ENCODE data around the gene ZC3H12A. TPM values are rescaled to one million over a fixed set of nuclear protein-coding genes. Genes with fewer than 3 reads are reported as not detected.
"Not testable (repeated sequence)": the region's sequence is repeated elsewhere in the genome, so short reads cannot be mapped to it uniquely, and the experiment has no call there.

ZC3H12A gene
- total RNA-seq, 1 experiment from 2014 or later = 7.7 TPM

DNA sequence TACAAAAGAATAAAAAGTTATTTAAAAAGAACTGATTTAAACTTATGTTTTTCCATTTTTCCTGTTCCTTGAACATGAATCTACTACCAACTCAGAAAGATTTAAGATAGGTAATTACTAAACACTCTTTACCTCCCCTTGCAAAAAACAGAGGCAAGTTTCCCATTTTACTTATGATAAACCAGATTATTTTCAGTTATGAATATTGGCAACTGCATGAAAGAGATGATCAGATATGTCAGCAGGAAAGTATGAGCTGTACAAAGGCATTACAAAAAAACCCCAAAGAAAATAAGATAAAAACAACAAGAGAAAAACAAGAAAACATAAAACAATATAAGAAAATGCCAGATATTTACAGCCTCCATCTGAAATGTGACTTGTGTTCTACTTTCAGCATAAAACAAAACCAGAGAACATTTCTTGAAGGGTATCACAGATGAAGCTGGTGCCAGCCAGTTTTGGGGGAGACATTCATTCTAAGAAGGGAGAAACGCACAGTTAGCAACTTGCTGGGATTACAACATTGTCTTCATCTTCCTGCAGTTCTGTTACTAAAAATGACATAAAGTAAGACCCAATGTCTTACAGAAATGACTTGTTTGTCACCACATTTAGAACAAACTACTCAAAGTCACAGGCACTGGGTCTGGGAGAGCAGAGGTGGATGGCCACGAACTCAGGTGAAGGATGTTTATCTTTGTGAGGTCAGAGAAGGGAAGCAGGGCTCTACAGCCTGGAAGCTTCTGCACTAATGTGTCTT, 19.1 kb downstream of the ZC3H12A start:
- Histone ChIP-seq H3K27me3 (no peaks in the 10 kb centered on the region; the same call in 1 of the 2 replicates), H3K27ac (no peak overlapping the region), H3K36me3 (peaks cover 45% of the 10 kb centered on the region), H3K9me3 (replicated peaks) (no peaks in the 10 kb centered on the region), H3K4me3 (no peak overlapping the region), H3K4me1 (no peaks in the 10 kb centered on the region)
- DNase-seq = no peak

GRCh38 chr1:37495875-37496274, 21.5 kb downstream of the ZC3H12A start:
- DNase-seq = no peak
- H3K36me3 ChIP-seq = peaks cover 56% of the 10 kb centered on the region
- no peaks in the 10 kb centered on the region; the same call in 1 of the 2 replicates for H3K27me3 ChIP-seq
- no peaks in the 10 kb centered on the region for H3K4me1 ChIP-seq
- H3K4me3 ChIP-seq = no peak overlapping the region
- H3K9me3 ChIP-seq (replicated peaks) = no peaks in the 10 kb centered on the region
- no peak overlapping the region for H3K27ac ChIP-seq

DNA sequence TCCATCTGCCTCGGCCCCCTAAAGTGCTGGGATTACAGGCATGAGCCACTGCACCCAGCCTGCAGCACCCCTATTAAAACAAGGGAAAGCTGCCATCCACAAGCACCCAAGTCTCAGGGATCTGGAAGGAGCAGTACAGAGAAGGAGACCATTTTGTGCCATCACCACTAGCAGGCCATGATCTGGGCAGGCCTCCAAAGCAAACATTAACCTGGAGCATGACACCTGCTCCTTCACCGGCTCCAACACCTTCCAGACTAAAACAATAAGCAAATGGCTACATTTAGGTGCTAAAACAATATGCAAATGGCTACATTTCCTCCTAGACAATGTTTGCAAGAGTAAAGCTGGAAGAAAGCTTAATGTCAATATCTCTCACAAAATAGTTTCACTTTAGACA, 23.5 kb downstream of the ZC3H12A start:
- peaks cover 56% of the 10 kb centered on the region for H3K36me3 ChIP-seq

GRCh38 chr1:37498872-37499617, 24.7 kb downstream of the ZC3H12A start:
- Histone ChIP-seq H3K4me1 (no peaks in the 10 kb centered on the region), H3K36me3 (peaks cover 53% of the 10 kb centered on the region), H3K27me3 (no peaks in the 10 kb centered on the region; the same call in 1 of the 2 replicates), H3K4me3 (no peak overlapping the region), H3K27ac (no peak overlapping the region), H3K9me3 (replicated peaks) (no peaks in the 10 kb centered on the region)
- DNase-seq = no peak

More for the DNA sequence above, 23.5 kb downstream of the ZC3H12A start:
- no peak overlapping the region for H3K27ac ChIP-seq
- no peaks in the 10 kb centered on the region; the same call in 1 of the 2 replicates for H3K27me3 ChIP-seq
- no peaks in the 10 kb centered on the region for H3K9me3 ChIP-seq (replicated peaks)
- no peaks in the 10 kb centered on the region for H3K4me1 ChIP-seq
- no peak for DNase-seq
- H3K4me3 ChIP-seq = no peak overlapping the region

- H3K36me3 ChIP-seq = peaks cover 64% of the 10 kb centered on the region
- no peaks in the 10 kb centered on the region for H3K9me3 ChIP-seq (replicated peaks)
- H3K27ac ChIP-seq = no peak overlapping the region
- H3K27me3 ChIP-seq = no peaks in the 10 kb centered on the region
- H3K4me3 ChIP-seq = no peak overlapping the region
- no peak for DNase-seq
- H3K4me1 ChIP-seq = no peaks in the 10 kb centered on the region
Observed at GRCh38 chr1:37501661-37502060, 27.3 kb downstream of the ZC3H12A start.

DNA sequence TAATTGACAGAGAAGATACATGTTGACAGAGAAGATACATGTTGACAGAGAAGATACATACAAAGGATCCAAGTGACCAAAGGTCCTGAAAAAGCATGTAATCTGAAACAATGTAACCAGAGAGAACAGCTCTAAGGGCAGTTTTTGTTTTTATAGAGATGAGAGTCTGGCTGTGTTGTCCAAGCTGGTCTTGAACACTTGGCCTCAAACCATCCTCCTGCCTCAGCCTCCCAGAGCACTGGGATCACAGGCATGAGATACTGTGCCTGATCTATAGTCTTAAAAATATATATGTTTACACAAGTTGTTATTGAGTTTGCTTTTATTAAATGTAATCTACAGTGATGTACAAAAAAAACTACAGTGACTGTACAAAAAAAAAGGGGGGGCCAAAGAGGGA, 27.7 kb downstream of the ZC3H12A start:
- Histone ChIP-seq H3K4me1 (no peaks in the 10 kb centered on the region), H3K27ac (no peak overlapping the region), H3K9me3 (replicated peaks) (no peaks in the 10 kb centered on the region), H3K36me3 (peaks cover 65% of the 10 kb centered on the region), H3K4me3 (no peak overlapping the region), H3K27me3 (no peaks in the 10 kb centered on the region)
- no peak for DNase-seq

- H3K36me3 ChIP-seq = peaks cover 60% of the 10 kb centered on the region
Observed at GRCh38 chr1:37502791-37503190, 28.4 kb downstream of the ZC3H12A start.

DNA sequence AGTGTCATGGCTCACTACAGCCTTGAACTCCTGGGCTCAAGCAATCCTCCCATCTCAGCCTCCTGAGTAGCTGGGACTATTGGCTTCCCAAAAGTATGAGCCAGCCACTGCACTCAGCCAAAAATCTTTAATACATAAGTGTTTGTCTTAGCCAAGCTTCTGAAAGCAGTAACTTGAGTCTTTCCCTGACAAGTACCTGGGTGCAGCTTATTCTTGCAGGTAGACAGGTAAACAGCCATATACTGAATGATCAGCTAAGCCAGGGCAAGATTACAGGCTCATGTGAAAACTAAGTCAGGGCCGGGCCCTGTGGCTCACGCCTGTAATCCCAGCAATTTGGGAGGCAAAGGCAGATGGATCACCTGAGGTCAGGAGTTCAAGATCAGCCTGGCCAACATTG, 32.4 kb downstream of the ZC3H12A start:
- H3K9me3 ChIP-seq (replicated peaks) = no peaks in the 10 kb centered on the region
- H3K36me3 ChIP-seq = peaks cover 57% of the 10 kb centered on the region
- H3K4me3 ChIP-seq = no peak overlapping the region
- H3K27me3 ChIP-seq = no peaks in the 10 kb centered on the region
- no peak for DNase-seq
- no peaks in the 10 kb centered on the region for H3K4me1 ChIP-seq
- H3K27ac ChIP-seq = no peak overlapping the region

More at GRCh38 chr1:37502791-37503190, 28.4 kb downstream of the ZC3H12A start:
- DNase-seq; H3K27me3 ChIP-seq; H3K4me1 ChIP-seq; H3K27ac ChIP-seq; H3K9me3 ChIP-seq (replicated peaks); H3K4me3 ChIP-seq: not testable (repeated sequence)

GRCh38 chr1:37509181-37509580, 34.8 kb downstream of the ZC3H12A start:
- peaks cover 53% of the 10 kb centered on the region for H3K36me3 ChIP-seq
- H3K27ac ChIP-seq = no peak overlapping the region
- no peak for DNase-seq
- no peaks in the 10 kb centered on the region for H3K9me3 ChIP-seq (replicated peaks)
- no peaks in the 10 kb centered on the region for H3K4me1 ChIP-seq
- no peaks in the 10 kb centered on the region for H3K27me3 ChIP-seq
- H3K4me3 ChIP-seq = no peak overlapping the region

DNA sequence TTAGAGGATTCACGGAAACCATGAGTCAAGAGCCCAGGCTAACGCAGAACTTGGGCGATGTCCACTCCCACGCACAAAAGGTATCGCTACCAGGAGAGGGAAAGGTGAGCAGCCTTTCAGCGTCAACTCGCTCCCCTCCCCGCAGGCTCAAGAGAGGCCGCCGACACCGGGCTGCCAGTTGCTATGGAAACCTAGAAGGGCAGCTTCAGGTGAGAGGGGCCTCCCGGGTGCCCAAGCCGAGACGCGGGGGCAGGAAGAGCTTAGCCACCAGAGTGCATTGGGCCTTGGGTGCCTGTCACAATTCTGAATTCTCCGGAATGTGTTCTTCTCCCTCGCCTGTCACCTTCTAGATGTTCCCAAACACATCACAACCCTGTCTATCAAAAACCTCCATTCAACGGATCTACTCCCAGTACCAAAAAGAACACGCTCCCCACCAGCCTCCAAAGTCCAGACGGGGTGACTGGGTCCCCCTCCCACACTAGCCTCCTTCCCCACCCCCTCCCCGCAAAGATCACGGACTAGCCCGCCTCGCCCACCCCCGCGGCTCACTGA, 39.5 kb downstream of the ZC3H12A start:
- Histone ChIP-seq H3K9me3 (replicated peaks) (no peaks in the 10 kb centered on the region), H3K36me3 (peaks cover 23% of the 10 kb centered on the region), H3K27ac (no peak overlapping the region), H3K4me3 (peak overlapping the region; percentile 100), H3K27me3 (no peaks in the 10 kb centered on the region), H3K4me1 (peaks cover 3% of the 10 kb centered on the region; the same call in 1 of the 2 replicates)
- DNase-seq = peak; percentile 28 to 34

DNA sequence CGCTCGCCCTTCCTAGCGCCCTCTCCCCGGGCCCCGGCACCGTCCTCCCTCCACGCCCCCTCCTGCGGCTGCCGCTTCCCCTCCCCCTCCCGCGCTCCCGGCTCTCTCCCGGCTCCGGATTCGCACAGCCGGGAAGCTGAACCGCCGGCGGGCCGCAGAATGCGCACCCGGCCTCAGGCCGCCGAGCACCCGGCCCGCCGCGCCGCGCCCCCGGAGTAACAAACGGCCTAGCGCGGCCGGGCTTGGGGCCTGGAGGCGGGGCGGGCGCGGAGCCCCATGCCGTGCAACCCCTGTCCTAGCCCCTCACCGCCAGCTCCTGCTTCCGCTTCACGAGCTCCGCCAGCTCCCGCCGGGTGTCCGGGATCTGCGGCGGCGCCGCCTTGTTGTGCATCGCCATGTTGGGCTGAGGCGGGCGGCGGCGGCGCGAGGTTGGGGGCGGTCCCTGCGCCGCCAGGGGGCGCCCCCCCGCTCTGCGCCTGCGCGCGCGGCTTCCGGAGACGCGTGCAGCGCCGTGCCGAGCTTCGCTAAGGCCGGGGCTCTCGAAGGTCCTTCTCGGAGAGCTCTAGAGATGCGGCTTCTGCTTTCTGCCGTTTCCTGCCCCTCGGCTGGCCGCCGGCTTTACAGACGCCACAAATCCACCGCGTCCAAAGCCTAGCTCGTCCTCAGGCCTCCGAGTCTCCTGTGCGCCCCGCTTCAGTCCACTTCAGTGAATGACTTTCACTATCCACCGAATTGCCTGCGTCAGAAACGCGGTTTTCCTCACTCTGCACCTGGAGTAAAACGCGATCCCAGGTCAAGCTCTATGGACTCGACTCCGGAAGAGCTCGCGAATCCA, 40.2 kb downstream of the ZC3H12A start, which contains the start of gene MEAF6:
Gene MEAF6, minus strand, starts transcription at position 417 of the 835 bp plus-strand sequence. Its CDS starts 20 bp downstream, at position 397.
- peak within 1 kb of the TSS; percentile 100 for H3K4me3 ChIP-seq

DNA sequence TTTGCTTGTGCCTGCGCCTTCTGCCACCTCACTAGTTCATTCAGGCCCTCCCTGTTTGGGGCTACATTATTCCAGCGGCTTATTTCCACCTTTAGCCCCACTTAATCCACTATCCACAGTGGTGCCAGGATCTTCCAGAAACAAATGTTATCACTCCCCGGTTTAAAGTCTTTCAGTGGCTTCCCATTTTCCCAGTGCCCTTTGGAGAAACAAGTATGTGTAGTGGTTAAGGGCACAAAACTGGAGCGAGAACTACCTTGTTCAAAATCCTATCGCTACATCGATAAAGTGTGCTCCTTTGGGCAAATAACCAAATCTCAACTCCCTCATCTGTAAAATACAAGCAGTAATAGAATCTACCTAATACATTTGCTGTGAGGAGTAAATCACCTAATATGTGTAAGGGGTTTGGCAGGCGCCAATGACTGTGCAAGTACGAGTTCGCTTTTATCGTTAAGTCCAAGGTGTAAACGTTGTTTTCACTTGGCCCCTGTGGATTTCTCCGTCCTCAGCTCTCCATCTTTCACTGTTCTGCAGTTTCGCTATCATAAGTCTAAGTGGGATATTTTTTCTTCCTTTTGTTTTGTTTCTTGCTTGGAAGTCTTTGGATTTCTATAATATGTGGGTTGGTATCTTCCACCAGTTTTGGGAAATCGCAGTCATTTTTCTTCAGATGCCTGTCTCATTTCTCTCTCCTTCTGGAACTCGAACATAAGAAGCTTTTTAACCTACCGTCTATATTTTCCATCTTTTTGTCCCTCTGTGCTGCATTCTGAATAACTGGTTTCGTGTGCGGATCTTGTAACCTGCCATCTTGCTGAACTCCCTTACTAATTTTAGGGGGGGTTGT, 41.0 kb downstream of the ZC3H12A start:
- peaks cover 3% of the 10 kb centered on the region; the same call in 1 of the 2 replicates for H3K4me1 ChIP-seq
- no peaks in the 10 kb centered on the region for H3K9me3 ChIP-seq (replicated peaks)
- peak overlapping the region; percentile 100 for H3K4me3 ChIP-seq
- H3K27ac ChIP-seq = peak overlapping the region; percentile 47; the same call in 1 of the 2 replicates
- DNase-seq = no peak
- H3K27me3 ChIP-seq = no peaks in the 10 kb centered on the region
- peaks cover 17% of the 10 kb centered on the region for H3K36me3 ChIP-seq

More for the DNA sequence above, 40.2 kb downstream of the ZC3H12A start, which contains the start of gene MEAF6:
- Histone ChIP-seq H3K27me3 (no peaks in the 10 kb centered on the region), H3K27ac (peak within 1 kb of the TSS; percentile 47; the same call in 1 of the 2 replicates), H3K9me3 (replicated peaks) (no peaks in the 10 kb centered on the region), H3K36me3 (peaks cover 18% of the 10 kb centered on the region), H3K4me1 (peaks cover 3% of the 10 kb centered on the region; the same call in 1 of the 2 replicates)
- DNase-seq = peak; percentile 87 to 91

DNA sequence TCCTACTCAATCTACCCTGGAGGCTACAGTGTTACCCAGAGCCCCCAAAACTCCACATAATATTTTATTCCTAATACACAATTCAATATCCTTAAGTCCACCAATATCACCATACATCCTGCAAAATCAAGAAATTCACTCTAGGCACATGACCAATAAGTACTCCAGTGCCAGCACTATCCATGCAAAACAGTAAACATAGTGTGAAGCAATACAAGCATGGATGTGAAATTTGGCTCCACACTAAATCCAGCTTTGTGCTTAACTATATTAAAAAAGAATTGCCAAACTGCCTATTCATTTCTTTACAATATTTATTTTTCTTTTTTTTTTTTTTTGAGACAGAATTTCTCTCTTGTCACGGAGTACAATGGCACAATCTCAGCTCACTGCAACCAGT, 43.2 kb downstream of the ZC3H12A start:
- peaks cover 3% of the 10 kb centered on the region; the same call in 1 of the 2 replicates for H3K4me1 ChIP-seq
- no peaks in the 10 kb centered on the region for H3K27me3 ChIP-seq
- H3K4me3 ChIP-seq = no peak overlapping the region
- no peaks in the 10 kb centered on the region for H3K36me3 ChIP-seq
- no peak for DNase-seq
- no peak overlapping the region for H3K27ac ChIP-seq
- H3K9me3 ChIP-seq (replicated peaks) = no peaks in the 10 kb centered on the region

Data from SJCRH30 (cell line).